Measurements from ENCODE around the gene DYRK1A.

DNA sequence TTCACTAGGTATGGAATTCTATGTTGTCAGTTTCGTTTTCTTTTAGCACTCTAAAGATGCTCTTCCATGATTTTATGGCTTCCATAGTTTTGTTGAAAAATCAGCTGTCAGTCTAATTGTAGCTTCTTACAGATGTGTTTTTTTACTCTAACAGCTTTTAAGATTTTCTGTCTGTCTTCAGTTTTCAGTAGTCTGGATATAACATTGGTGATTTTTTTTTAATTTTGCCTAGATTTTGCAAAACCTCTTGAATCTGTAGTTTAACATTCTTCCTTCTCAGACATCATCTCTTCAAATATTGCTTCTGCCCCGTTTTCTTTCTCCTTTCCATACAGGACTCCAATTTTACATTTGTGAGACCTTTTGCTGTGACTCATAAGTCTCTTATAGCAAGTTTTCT is 17.9 kb upstream of the DYRK1A start:
- no peak for TF ChIP-seq CTCF (conservative IDR thresholded peaks at IDR 0.05; ENCODE audit: low read length)
- no peak for TF ChIP-seq EZH2phosphoT487 (IDR thresholded peaks at IDR 0.05; ENCODE audit: borderline replicate concordance, low read depth, low read length)
